Mesenteric fat pad (tissue), 1 donor: ENCODE measurements around the gene WIPF1. TPM values are rescaled to one million over a fixed set of nuclear protein-coding genes. Genes with fewer than 3 reads are reported as not detected.

Experiments used
- DNase-seq: peaks from one replicate; pipeline ENCODE4 v3.0.0-alpha.2; 2020; ENCODE audit warnings: low spot score
- total RNA-seq: library from RNA; stranded (reverse); fragmentation: NEBNext Ultra II Directional; extraction: Animal tissue kit (Norgen Biotek cat#: 25700); gene quantifications from one replicate; pipeline ENCODE4 v1.2.1, GENCODE V29; 2021
- donor health status: DM: yes; HTN: yes; CAD: no.

Gene WIPF1
- total RNA-seq, 1 donor from 2014 or later: 84.0 TPM

GRCh38 chr2:174544802-174545201, 52.8 kb downstream of the WIPF1 start:
- no peak for DNase-seq

- DNase-seq: no peak
Observed at GRCh38 chr2:174544156-174544555, 53.4 kb downstream of the WIPF1 start.

- no peak for DNase-seq
Observed at GRCh38 chr2:174540893-174541292, 56.7 kb downstream of the WIPF1 start.

GRCh38 chr2:174535757-174536703, 61.6 kb downstream of the WIPF1 start:
- no peak for DNase-seq

- no peak for DNase-seq
Observed at GRCh38 chr2:174535083-174535482, 62.5 kb downstream of the WIPF1 start.

- DNase-seq: no peak
Observed at GRCh38 chr2:174529916-174530315, 67.7 kb downstream of the WIPF1 start.

GRCh38 chr2:174527959-174528358, 69.6 kb downstream of the WIPF1 start:
- DNase-seq: no peak

- no peak for DNase-seq
Observed at GRCh38 chr2:174527101-174527721, 70.4 kb downstream of the WIPF1 start.

GRCh38 chr2:174524527-174524926, 73.1 kb downstream of the WIPF1 start:
- no peak for DNase-seq

- no peak for DNase-seq
Observed at GRCh38 chr2:174522553-174522952, 75.1 kb downstream of the WIPF1 start.

- DNase-seq: no peak
Observed at GRCh38 chr2:174518395-174518794, 79.2 kb downstream of the WIPF1 start.

GRCh38 chr2:174516501-174517378, 80.9 kb downstream of the WIPF1 start:
- no peak for DNase-seq

GRCh38 chr2:174512345-174512744, 85.3 kb downstream of the WIPF1 start:
- no peak for DNase-seq

GRCh38 chr2:174511580-174512260, 85.9 kb downstream of the WIPF1 start:
- DNase-seq: no peak

GRCh38 chr2:174510583-174511189, 86.9 kb downstream of the WIPF1 start:
- no peak for DNase-seq

Other genes starting within 250 kb of the WIPF1 start
- gene SCRN3, start 202.1 kb downstream of the WIPF1 start, total RNA-seq: 19.8 TPM
- gene GPR155, start 110.8 kb downstream of the WIPF1 start, total RNA-seq: 8.9 TPM
- 0.22 TPM for gene CHRNA1, start 166.7 kb upstream of the WIPF1 start, total RNA-seq